HL-60 (cell line): ENCODE measurements around the gene HYAL1.

ENCODE experiments used
- DNase-seq, 2 experiments: peaks; one replicate each; pipeline ENCODE4 v3.0.0-alpha.2; 2010 to 2020; ENCODE audit warnings: low read depth in 1 of 2, low spot score in 1 of 2
- H3K27ac ChIP-seq: fragments of 250-450 bp; sonication (Bioruptor Pico); replicated peaks from 2 replicates; pipeline ENCODE4 v1.5.1; 2020; ENCODE audit warnings: mild to moderate bottlenecking, moderate library complexity
- H3K27me3 ChIP-seq: fragments of 250-450 bp; sonication (Bioruptor Pico); 2 replicates; pipeline ENCODE4 v1.5.1; 2021; ENCODE audit warnings: mild to moderate bottlenecking, moderate library complexity; ENCODE audit not compliant: insufficient read depth, poor library complexity, severe bottlenecking
- H3K4me3 ChIP-seq: replicated peaks from 2 replicates; pipeline ENCODE4 v1.5.1; 2011; ENCODE audit warnings: mild to moderate bottlenecking, control low read depth, low read length; ENCODE audit not compliant: insufficient read depth
- GABPA ChIP-seq: IDR thresholded peaks from 2 replicates; pipeline ENCODE4 v1.6.1; 2012; ENCODE audit warnings: low read depth
- POLR2AphosphoS5 ChIP-seq: IDR thresholded peaks from 2 replicates; pipeline ENCODE4 v1.6.1; 2012; ENCODE audit warnings: low read depth
- SPI1 ChIP-seq: IDR thresholded peaks from 2 replicates; pipeline ENCODE4 v1.6.1; 2012; ENCODE audit warnings: low read depth, mild to moderate bottlenecking, borderline replicate concordance
- TF ChIP-seq, protein P1 (sequence below): IDR thresholded peaks from one replicate; pipeline ENCODE4 v1.5.1; 2011; ENCODE audit warnings: low read length, control low read depth, inconsistent platforms; ENCODE audit not compliant: insufficient read depth
- TF ChIP-seq, protein P2 (sequence below): IDR thresholded peaks from 2 replicates; pipeline ENCODE4 v1.6.1; 2012; ENCODE audit warnings: low read depth; ENCODE audit not compliant: insufficient replicate concordance

The HYAL1 gene

DNA sequence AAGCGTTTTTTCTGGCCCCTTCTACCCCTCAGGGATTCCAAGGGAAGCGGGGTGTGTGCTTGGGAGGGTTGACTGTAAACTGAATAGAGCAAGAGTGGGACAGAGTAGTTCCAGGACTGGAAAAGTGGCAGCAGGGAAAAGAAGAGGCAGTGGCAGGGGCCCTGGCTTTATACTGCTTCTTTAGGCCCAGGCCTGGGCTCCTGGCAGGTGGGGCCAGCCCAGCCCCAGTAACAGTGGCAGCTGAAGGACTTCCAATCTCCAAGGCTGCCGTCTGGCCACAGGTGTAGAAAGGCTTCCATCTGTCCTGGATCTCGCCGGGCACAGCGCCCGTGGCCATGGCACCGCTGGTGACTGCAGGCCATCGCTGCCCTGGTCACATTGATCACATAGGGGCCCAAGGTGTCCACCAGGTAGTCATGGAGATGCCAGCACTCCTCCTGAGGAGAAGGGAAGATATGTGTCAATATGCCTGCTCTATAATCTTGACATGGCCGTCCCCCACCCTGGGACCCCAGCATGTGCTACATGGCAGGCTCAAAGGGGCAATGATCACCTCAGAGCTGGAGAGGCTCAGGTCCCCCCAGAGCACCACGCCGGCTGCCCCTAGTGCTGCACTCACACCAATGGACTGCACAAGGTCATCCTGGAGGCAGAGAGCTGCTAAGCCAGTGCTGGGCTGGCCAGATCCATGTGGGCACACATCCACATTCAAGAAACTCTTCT lies 10.1 kb downstream of the HYAL1 start:
- Histone ChIP-seq H3K4me3 (no peak overlapping the region; the same call in 1 of the 2 replicates), H3K27me3 (no peaks in the 10 kb centered on the region), H3K27ac (peak overlapping the region; percentile 85)
- DNase-seq = no peak
- TF ChIP-seq, protein P1, sequence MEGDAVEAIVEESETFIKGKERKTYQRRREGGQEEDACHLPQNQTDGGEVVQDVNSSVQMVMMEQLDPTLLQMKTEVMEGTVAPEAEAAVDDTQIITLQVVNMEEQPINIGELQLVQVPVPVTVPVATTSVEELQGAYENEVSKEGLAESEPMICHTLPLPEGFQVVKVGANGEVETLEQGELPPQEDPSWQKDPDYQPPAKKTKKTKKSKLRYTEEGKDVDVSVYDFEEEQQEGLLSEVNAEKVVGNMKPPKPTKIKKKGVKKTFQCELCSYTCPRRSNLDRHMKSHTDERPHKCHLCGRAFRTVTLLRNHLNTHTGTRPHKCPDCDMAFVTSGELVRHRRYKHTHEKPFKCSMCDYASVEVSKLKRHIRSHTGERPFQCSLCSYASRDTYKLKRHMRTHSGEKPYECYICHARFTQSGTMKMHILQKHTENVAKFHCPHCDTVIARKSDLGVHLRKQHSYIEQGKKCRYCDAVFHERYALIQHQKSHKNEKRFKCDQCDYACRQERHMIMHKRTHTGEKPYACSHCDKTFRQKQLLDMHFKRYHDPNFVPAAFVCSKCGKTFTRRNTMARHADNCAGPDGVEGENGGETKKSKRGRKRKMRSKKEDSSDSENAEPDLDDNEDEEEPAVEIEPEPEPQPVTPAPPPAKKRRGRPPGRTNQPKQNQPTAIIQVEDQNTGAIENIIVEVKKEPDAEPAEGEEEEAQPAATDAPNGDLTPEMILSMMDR = no peak
- no peak for TF ChIP-seq SPI1
- TF ChIP-seq, protein P2, sequence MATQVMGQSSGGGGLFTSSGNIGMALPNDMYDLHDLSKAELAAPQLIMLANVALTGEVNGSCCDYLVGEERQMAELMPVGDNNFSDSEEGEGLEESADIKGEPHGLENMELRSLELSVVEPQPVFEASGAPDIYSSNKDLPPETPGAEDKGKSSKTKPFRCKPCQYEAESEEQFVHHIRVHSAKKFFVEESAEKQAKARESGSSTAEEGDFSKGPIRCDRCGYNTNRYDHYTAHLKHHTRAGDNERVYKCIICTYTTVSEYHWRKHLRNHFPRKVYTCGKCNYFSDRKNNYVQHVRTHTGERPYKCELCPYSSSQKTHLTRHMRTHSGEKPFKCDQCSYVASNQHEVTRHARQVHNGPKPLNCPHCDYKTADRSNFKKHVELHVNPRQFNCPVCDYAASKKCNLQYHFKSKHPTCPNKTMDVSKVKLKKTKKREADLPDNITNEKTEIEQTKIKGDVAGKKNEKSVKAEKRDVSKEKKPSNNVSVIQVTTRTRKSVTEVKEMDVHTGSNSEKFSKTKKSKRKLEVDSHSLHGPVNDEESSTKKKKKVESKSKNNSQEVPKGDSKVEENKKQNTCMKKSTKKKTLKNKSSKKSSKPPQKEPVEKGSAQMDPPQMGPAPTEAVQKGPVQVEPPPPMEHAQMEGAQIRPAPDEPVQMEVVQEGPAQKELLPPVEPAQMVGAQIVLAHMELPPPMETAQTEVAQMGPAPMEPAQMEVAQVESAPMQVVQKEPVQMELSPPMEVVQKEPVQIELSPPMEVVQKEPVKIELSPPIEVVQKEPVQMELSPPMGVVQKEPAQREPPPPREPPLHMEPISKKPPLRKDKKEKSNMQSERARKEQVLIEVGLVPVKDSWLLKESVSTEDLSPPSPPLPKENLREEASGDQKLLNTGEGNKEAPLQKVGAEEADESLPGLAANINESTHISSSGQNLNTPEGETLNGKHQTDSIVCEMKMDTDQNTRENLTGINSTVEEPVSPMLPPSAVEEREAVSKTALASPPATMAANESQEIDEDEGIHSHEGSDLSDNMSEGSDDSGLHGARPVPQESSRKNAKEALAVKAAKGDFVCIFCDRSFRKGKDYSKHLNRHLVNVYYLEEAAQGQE = no peak
- TF ChIP-seq POLR2AphosphoS5 = no peak

DNA sequence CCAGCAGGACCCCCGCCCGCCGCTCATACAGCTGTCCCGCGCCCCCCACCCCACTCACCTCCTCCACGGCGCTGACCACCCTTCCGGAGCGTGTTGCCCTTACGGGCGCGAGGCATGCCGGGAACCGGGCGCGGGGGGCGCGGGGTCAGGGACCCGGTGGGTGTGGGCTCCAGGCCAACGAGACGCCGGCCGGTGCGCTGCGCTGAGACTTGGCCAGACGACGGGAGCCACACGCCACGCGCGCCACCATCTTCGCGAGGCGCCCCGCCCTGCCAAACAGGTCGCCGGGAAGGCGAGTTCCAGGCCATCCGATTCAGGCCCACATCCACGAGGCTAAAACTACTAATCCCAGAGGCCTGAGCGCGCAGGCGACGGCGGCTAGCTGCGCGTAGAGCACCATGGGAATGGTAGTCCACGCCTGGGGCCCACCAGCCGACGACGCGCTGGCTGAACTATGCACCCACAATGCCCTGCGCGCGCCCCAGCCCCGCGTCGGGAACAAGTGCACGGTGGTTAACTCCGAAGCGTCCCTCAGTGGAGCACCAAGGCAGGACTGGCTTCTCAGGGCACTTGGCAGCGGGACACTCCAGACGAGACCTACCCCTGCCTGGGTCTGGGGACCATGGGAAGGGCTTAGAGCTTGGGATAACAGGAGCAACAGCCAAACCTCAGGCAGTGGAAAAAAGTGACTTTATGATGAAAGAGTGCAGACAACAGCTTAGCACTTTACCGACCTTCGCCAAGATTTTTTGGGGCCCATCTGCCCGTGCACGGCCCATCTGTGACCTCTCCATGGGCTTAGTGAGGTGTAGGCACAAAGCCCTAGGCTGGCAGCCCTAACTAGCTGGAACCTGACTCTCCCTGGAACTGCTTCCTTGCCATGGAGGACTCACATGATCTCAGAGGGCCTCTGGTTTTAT lies 11.0 kb downstream of the HYAL1 start, which contains the start of gene IFRD2:
Gene IFRD2, minus strand, starts transcription at position 271 of the 920 bp plus-strand sequence. Its CDS starts 155 bp downstream, at position 116.
- Histone ChIP-seq H3K27me3 (no peaks in the 10 kb centered on the region), H3K27ac (peak within 1 kb of the TSS; percentile 85), H3K4me3 (peak within 1 kb of the TSS; percentile 92)
- peak; percentile 98 for DNase-seq
- TF ChIP-seq SPI1 (no peak), POLR2AphosphoS5 (peak; percentile 88), GABPA (peak; percentile 52; the same call in 1 of the 2 replicates)
- TF ChIP-seq, protein P2 = peak; percentile 22
- TF ChIP-seq, protein P1 = no peak

DNA sequence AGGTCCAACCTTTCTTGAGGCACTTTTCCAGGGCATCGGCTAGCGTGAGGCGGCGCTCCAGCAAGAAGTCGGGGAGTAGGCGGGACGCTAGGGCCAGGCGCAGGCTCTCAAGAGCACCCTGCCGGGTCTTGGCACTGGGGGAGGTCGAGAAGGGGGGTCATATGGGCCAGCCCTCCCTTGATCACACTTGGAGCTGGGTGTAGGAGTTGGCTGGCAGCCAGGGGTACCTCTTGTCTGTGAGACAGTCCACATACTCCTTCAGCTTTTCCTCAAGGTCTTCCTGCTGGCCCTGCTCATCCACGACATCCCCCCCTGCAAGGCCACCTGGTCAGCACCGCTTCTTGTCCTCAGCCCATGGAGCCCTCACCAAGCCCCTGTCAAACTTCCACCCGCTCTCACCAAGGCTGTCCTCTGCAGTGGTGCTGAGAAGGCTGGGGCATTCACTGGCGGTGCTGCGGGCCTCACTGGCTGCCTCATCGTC lies 13.2 kb downstream of the HYAL1 start:
- DNase-seq = no peak
- TF ChIP-seq SPI1 (no peak), GABPA (no peak), POLR2AphosphoS5 (no peak)
- TF ChIP-seq, protein P1 = no peak
- TF ChIP-seq, protein P2 = no peak
- Histone ChIP-seq H3K4me3 (no peak overlapping the region), H3K27ac (no peak overlapping the region), H3K27me3 (no peaks in the 10 kb centered on the region)
